ENCODE data around the gene LBH.

- TF ChIP-seq EZH2 (IDR thresholded peaks at IDR 0.05; ENCODE audit: insufficient read depth, poor library complexity, severe bottlenecking) (no peak), EZH2phosphoT487 (IDR thresholded peaks at IDR 0.05; ENCODE audit: insufficient read depth, low read depth) (no peak)
These were observed 12.5 kb upstream of the LBH start for GRCh38 chr2:30218814-30219213.

Data from GM23248 (cell line).